GM21381 (cell line): ENCODE results near the gene SYTL3.

ENCODE experiments used
- ATAC-seq: cut with Tn5 transposase; IDR thresholded peaks from one replicate; pipeline ENCODE4 v1.9.1; 2021; ENCODE audit warnings: mild to moderate bottlenecking, moderate library complexity; ENCODE audit not compliant: unreplicated experiment

SYTL3 gene

DNA sequence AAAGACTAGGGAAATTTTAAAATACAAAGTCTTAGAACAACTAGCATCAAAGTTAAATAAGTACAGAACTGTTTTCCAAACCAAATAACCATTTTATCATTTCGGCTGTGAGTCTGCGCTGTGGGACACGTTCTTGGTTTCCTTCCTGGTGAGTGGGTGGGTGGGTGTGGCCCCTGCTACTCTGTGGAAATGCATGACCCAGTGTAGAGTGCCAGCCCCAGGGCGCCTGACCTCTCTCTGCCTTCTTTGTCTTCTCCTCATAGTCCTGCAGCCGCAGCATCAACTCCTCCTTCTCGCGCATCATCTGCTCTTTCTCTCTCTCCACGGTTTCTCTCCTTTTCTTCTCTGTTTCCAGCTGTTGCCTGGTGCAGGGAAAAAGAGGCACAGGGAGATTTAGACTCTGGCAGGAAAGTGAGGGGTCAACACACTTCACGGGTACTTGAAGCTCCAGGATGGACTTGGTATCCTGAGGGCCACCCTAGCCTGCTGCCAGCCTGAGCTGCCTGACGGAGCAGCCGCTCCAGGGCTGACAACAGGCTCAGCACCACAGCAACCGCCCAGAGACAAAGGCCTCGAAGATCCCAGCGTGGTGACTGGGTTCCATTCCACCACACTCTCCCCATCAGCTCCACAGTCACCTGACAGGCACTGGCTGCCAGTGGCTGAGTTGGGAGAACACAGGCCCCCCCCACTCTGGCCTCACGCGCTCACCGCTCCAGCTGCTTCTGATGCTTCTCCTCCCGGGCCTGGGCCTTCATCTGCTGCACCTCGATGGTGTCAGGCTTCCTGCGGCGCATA lies 120.9 kb downstream of the SYTL3 start:
- no peak for ATAC-seq

- ATAC-seq = no peak
These were observed 121.7 kb downstream of the SYTL3 start for GRCh38 chr6:158771399-158772152.

DNA sequence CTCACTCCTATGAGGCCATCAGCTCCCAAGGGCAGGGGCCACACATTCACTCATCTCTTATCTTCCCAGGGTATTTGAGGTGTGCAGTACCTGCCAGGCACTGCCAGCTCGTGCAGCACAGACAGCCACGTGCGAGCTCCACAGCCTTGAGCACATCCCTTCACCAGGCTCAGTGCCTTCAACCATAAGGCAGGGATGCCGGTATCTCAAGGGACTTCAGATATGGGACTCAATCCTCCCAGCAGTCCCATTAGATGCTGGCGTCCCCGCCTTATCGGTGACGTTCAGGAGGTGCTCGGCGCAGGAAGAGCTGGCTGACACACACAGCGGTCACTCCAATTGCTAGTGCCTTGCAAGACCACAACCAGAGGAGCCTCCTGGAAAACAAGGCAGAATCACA lies 122.3 kb downstream of the SYTL3 start:
- no peak for ATAC-seq

DNA sequence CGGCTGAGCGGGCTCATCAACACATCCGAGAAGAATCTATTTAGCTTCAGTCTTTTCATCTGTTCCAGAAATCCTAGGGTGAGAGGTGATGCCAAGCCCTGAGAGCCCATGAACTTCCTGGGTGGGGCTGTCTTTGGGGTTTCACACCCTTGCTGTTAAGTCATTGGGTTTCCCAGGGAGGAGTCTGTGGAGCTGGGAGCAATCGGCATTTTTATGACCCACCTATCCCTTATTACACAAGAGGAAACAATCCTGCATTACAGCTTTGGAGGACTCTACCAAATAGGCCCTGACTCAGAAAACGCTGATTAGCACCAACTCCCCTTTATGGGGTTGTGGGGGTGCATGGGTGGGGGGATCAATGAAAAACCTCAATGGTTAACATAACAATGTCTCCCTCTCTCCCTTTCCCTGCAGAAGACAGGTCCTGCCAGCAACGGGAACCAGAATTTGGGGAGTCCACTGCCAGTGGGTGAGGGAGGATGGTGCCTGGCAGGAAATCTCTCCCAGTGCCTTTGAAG lies 123.1 kb downstream of the SYTL3 start:
- no peak for ATAC-seq

- ATAC-seq = no peak
These were observed 124.0 kb downstream of the SYTL3 start for GRCh38 chr6:158773581-158774449.

DNA sequence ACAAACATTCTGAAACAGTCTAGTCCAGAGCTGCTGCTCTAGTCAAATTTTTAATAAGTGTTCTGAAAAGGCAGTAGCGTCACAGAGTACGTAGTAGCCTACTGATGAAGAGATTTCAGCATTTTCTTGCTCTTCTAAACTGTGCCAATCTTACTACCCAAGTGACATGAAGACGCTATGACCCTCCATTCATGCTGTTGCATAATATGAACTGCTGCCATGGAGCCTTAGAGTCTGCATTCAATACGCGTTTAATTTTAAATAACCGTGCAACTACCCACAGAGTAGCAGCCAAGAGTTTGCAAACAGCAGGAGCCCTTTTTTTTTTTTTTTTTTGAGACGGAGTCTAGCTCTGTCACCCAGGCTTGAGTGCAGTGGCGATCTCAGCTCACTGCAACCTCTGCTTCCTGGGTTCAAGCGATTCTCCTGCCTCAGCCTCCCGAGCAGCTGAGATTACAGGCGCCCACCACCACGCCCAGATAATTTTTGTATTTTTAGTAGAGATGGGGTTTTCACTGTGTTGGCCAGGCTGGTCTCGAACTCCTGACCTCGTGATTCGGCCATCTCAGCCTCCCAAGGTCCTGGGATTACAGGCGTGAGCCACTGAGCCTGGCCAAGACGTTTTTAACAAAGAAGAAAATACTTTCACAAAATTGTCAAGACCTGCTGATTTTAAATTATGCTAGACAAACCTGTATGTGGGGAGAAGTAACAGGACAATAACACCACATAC lies 125.0 kb downstream of the SYTL3 start:
- no peak for ATAC-seq

DNA sequence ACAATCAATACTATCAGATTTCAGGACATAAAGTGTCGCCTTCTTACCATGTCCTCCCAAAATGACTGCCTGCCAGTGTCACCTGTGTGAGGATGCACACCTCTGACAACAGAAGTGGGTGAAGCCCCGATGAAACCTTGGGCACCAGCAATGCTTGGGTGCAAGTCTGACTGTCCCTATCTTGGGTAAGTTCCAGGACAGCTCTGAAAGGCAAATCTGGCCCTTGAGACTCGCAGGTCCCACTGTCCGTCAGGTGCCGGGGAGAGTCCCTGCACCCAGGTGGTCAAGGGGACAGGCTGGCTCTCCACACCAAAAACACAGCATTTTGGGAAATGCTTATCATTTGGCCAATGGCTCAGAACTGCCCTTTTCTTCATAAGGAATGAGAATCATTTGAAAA lies 126.0 kb downstream of the SYTL3 start:
- no peak for ATAC-seq

- ATAC-seq = no peak
These were observed 126.9 kb downstream of the SYTL3 start for GRCh38 chr6:158776737-158777136.

- no peak for ATAC-seq
These were observed 127.7 kb downstream of the SYTL3 start for GRCh38 chr6:158777510-158777909.

- no peak for ATAC-seq
These were observed 128.2 kb downstream of the SYTL3 start for GRCh38 chr6:158778005-158778527.

GRCh38 chr6:158780246-158780884 lies 130.5 kb downstream of the SYTL3 start:
- ATAC-seq = no peak

- no peak for ATAC-seq
These were observed 131.3 kb downstream of the SYTL3 start for GRCh38 chr6:158780988-158781691.

DNA sequence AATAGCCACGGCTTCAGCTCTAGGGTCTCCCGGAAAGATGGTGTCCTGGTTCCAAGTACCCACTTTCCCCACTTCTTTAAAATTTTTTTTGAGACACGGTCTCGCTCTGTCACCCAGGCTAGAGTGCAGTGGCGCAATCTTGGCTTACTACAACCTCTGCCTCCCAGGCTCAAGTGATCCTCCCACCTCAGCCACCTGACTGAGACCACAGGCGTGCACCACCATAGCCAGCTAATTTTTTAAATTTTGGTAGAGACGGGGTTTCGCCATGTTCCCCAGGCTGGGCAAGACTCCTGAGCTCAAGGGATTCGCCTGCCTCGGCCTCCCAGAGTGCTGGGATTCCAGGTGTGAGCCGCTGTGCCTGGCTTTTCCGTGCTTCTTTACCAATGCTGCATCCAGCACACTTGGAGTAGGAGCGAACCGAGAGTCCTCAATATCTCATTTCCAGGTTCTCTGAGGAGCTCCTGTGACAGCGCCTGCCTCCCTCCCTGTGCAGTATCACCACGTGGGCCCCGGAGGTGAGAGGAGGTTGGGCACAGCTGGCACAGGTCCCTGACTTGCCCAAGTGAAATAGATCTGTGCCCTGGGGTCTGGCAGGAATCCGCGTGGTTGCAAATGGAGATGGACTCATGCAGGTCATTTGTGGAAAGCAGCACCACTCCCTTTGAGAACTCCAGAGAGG lies 132.0 kb downstream of the SYTL3 start:
- no peak for ATAC-seq

GRCh38 chr6:158782432-158783166 lies 132.7 kb downstream of the SYTL3 start:
- ATAC-seq = no peak

DNA sequence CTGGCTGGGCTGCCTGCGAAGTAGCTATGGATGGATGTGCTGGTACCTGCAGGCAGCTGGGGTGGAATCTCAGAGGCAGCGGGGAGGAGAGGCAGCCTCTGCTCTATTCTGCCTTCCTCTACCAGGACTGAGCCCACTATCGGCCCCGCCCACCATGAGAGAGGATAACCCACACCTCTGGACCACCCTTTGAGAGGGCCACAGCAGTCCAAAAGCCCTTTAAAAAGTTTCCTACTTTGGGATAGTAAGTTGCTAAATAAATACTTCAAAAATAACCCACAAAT lies 133.3 kb downstream of the SYTL3 start:
- ATAC-seq = no peak

- ATAC-seq = no peak
These were observed 134.0 kb downstream of the SYTL3 start for GRCh38 chr6:158783851-158784250.

- no peak for ATAC-seq
These were observed 134.7 kb downstream of the SYTL3 start for GRCh38 chr6:158784505-158784904.

- ATAC-seq = no peak
These were observed 135.2 kb downstream of the SYTL3 start for GRCh38 chr6:158785036-158785435.
